ENCODE measurements around the gene PCDHB16. TPM values are rescaled to one million over a fixed set of nuclear protein-coding genes. Genes with fewer than 3 reads are reported as not detected.
"Not testable (repeated sequence)": the region's sequence is repeated elsewhere in the genome, so short reads cannot be mapped to it uniquely, and the experiment has no call there.

The PCDHB16 gene
- total RNA-seq, 1 donor: not detected

DNA sequence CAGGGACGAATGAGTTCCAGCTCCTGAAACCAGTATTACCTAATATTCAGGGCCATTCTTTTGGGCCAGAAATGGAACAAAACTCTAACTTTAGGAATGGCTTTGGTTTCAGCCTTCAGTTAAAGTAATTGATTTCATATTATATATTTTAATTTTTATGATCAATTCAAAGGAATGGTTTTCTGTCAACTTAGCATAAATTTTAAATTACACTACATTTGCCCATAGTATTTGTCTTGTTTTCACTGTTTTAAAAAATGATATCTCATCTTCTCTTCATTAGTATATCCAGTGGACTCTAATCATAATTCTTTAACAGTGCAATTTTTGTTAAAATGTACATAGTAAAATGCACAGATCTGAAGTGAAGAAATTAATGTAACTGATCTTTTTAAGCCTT is 1.9 kb upstream of the PCDHB16 start:
- DNase-seq (ENCODE audit: low read depth in 2 of 3, low spot score in 2 of 3): no peak

DNA sequence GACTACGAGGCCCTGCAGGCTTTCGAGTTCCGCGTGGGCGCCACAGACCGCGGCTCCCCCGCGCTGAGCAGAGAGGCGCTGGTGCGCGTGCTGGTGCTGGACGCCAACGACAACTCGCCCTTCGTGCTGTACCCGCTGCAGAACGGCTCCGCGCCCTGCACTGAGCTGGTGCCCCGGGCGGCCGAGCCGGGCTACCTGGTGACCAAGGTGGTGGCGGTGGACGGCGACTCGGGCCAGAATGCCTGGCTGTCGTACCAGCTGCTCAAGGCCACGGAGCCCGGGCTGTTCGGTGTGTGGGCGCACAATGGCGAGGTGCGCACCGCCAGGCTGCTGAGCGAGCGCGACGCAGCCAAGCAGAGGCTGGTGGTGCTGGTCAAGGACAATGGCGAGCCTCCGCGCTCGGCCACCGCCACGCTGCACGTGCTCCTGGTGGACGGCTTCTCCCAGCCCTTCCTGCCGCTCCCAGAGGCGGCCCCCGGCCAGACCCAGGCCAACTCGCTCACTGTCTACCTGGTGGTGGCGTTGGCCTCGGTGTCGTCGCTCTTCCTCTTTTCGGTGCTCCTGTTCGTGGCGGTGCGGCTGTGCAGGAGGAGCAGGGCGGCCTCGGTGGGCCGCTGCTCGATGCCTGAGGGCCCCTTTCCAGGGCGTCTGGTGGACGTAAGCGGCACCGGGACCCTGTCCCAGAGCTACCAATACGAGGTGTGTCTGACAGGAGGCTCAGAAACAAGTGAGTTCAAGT is 2.1 kb downstream of the PCDHB16 start:
- DNase-seq (ENCODE audit: low read depth in 2 of 3, low spot score in 2 of 3): not testable (repeated sequence)

DNA sequence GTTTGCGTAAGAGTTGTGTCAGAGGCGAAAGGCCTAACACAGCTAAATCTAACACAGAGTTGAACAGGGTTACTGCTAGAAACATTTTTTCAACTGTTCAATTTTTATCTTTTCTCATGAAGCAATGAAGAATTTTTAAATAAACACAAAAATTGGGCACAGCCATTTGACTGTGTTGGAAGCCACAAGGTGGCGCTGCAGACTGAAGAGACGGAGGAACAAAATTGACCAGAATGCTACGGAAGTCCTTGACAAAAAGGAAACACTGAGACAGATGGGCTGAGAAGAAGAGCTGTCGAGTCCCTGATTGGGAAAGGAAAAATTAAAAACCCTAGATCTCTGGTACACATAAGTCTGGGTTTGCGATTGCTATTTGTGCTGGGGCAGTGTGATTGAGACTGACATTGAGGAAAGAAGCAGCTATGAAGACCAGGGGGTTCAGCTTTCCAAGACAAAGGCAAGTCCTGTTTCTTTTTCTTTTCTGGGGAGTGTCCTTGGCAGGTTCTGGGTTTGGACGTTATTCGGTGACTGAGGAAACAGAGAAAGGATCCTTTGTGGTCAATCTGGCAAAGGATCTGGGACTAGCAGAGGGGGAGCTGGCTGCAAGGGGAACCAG is 4.8 kb downstream of the PCDHB16 start, which contains the start of gene PCDHB9:
PCDHB9 (plus strand) TSS at position 265 of the 616 bp plus-strand sequence; CDS start at position 423, 158 bp downstream.
- peak in 1 of 3 donors; percentile 12 for DNase-seq (ENCODE audit: low read depth in 2 of 3, low spot score in 2 of 3)

DNA sequence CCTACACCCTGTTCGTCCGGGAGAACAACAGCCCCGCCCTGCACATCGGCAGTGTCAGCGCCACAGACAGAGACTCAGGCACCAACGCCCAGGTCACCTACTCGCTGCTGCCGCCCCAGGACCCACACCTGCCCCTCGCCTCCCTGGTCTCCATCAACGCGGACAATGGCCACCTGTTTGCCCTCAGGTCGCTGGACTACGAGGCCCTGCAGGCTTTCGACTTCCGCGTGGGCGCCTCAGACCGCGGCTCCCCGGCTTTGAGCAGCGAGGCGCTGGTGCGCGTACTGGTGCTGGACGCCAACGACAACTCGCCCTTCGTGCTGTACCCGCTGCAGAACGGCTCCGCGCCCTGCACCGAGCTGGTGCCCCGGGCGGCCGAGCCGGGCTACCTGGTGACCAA is 6.5 kb downstream of the PCDHB16 start:
- not testable (repeated sequence) for DNase-seq (ENCODE audit: low read depth in 2 of 3, low spot score in 2 of 3)

DNA sequence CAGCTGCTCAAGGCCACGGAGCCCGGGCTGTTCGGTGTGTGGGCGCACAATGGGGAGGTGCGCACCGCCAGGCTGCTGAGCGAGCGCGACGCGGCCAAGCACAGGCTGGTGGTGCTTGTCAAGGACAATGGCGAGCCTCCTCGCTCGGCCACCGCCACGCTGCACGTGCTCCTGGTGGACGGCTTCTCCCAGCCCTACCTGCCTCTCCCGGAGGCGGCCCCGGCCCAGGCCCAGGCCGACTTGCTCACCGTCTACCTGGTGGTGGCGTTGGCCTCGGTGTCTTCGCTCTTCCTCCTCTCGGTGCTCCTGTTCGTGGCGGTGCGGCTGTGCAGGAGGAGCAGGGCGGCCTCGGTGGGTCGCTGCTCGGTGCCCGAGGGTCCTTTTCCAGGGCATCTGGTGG is 6.9 kb downstream of the PCDHB16 start:
- not testable (repeated sequence) for DNase-seq (ENCODE audit: low read depth in 2 of 3, low spot score in 2 of 3)

DNA sequence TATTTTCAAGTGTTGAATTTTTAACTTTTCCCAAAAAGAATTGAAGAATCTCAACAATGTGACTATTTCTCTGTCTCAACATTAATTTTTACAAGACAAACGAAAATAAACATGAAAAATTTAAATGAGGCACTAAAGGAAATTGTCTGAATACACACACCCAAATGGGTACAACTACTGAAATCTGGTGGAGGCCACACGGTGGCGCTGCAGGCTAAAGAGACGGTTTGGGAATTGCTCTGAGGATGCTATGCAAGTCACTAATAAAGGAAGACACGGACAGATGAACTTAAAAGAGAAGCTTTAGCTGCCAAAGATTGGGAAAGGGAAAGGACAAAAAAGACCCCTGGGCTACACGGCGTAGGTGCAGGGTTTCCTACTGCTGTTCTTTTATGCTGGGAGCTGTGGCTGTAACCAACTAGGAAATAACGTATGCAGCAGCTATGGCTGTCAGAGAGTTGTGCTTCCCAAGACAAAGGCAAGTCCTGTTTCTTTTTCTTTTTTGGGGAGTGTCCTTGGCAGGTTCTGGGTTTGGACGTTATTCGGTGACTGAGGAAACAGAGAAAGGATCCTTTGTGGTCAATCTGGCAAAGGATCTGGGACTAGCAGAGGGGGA is 10.0 kb downstream of the PCDHB16 start, which contains the start of gene PCDHB10:
PCDHB10 (plus strand) TSS at position 244 of the 616 bp plus-strand sequence; CDS start at position 444, 200 bp downstream.
- peak in 1 of 3 donors; percentile 24 for DNase-seq (ENCODE audit: low read depth in 2 of 3, low spot score in 2 of 3)

DNA sequence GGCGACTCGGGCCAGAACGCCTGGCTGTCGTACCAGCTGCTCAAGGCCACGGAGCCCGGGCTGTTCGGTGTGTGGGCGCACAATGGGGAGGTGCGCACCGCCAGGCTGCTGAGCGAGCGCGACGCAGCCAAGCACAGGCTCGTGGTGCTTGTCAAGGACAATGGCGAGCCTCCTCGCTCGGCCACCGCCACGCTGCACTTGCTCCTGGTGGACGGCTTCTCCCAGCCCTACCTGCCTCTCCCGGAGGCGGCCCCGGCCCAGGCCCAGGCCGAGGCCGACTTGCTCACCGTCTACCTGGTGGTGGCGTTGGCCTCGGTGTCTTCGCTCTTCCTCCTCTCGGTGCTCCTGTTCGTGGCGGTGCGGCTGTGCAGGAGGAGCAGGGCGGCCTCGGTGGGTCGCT is 12.1 kb downstream of the PCDHB16 start:
- not testable (repeated sequence) for DNase-seq (ENCODE audit: low read depth in 2 of 3, low spot score in 2 of 3)

DNA sequence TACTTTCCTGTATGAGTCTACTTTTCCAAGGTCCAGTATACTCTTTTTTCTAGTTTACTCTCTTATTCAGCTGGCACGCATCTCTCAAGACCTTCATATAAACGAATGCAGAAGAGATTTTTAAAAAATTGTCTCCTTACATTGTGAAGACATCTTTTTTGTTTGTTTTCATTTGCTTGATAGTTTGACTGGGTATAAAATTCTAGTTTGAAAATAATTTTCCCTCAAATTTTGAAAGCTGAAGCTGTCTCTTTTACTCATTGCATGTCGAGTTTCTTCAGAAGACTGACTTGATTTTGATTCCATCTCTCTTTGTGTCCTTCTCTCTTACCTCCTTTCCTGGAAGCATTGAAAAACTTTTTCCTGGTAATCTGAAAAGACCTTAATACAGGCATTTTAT is 14.2 kb downstream of the PCDHB16 start:
- DNase-seq (ENCODE audit: low read depth in 2 of 3, low spot score in 2 of 3): no peak

DNA sequence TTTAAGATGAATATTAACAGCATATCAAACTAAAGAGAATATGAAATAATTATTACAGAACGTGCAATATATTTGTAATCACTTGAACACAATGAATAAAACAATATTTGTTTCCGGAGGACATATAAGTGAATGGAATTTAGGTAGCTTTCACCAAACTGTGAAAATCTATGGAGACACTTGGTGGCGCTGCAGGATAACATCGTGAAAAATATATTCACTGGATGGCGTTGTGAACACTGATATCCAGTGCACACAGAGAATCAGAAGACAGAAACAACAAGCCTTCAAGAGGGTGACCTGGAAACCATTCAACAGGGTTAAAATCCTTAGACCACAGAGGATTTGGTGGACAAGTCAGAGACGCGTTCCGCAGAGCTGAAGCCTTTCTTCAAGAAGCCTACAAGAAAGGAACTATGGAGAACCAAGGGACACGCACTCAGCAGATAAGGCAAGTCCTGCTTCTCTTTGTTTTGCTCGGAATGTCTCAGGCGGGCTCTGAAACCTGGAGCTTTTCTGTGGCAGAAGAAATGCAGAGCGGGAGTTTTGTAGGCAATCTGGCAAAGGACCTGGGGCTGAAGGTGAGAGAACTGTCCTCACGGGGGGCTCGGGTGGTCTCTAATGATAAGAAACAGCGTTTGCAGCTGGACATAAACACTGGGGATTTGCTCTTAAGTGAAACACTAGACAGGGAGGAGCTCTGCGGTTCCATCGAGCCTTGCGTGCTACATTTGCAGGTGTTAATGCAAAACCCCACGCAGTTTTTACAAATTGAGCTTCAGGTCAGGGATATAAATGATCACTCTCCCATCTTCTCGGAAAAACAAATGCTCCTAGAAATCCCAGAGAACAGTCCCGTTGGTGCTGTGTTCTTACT is 17.4 kb downstream of the PCDHB16 start, which contains the start of gene PCDHB11:
PCDHB11 (plus strand) TSS at position 269 of the 877 bp plus-strand sequence; CDS start at position 417, 148 bp downstream.
- DNase-seq (ENCODE audit: low read depth in 2 of 3, low spot score in 2 of 3): peak in 1 of 3 donors; percentile 16

DNA sequence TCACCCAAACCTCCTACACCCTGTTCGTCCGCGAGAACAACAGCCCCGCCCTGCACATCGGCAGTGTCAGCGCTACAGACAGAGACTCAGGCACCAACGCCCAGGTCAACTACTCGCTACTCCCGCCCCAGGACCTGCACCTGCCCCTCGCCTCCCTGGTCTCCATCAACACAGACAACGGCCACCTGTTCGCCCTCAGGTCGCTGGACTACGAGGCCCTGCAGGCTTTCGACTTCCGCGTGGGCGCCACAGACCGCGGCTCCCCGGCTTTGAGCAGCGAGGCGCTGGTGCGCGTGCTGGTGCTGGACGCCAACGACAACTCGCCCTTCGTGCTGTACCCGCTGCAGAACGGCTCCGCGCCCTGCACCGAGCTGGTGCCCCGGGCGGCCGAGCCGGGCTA is 18.9 kb downstream of the PCDHB16 start:
- DNase-seq (ENCODE audit: low read depth in 2 of 3, low spot score in 2 of 3): not testable (repeated sequence)

DNA sequence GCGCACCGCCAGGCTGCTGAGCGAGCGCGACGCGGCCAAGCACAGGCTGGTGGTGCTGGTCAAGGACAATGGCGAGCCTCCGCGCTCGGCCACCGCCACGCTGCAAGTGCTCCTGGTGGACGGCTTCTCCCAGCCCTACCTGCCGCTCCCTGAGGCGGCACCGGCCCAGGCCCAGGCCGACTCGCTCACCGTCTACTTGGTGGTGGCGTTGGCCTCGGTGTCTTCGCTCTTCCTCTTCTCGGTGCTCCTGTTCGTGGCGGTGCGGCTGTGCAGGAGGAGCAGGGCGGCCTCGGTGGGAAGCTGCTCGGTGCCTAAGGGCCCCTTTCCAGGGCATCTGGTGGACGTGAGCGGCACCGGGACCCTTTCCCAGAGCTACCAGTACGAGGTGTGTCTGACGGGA is 19.5 kb downstream of the PCDHB16 start:
- not testable (repeated sequence) for DNase-seq (ENCODE audit: low read depth in 2 of 3, low spot score in 2 of 3)

DNA sequence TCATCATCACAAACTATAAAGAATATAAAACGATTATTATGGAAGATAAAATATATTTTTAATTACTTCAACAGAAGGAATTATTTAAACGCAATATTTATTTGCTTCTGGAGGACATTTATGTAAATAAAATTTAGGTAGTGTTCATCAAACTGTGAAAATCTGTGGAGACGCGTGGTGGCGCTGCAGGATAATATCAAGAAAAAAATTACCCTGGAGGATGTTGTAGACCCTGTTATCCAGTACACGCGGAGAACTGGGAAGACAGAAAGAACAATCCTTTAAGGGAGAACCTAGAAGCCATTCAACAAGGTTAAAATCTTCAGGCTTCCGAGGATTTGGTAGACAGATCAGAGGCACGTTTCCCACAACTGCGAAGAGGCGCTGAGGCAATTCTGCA is 26.3 kb downstream of the PCDHB16 start, which contains the start of gene PCDHB12:
PCDHB12 (plus strand) TSS at position 242 of the 400 bp plus-strand sequence. CDS start 189 bp downstream, outside the sequence.
- DNase-seq (ENCODE audit: low read depth in 2 of 3, low spot score in 2 of 3): no peak

DNA sequence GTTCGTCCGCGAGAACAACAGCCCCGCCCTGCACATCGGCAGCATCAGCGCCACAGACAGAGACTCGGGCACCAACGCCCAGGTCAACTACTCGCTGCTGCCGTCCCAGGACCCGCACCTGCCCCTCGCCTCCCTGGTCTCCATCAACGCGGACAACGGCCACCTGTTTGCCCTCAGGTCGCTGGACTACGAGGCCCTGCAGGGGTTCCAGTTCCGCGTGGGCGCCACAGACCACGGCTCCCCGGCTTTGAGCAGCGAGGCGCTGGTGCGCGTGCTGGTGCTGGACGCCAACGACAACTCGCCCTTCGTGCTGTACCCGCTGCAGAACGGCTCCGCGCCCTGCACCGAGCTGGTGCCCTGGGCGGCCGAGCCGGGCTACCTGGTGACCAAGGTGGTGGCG is 28.1 kb downstream of the PCDHB16 start:
- not testable (repeated sequence) for DNase-seq (ENCODE audit: low read depth in 2 of 3, low spot score in 2 of 3)

DNA sequence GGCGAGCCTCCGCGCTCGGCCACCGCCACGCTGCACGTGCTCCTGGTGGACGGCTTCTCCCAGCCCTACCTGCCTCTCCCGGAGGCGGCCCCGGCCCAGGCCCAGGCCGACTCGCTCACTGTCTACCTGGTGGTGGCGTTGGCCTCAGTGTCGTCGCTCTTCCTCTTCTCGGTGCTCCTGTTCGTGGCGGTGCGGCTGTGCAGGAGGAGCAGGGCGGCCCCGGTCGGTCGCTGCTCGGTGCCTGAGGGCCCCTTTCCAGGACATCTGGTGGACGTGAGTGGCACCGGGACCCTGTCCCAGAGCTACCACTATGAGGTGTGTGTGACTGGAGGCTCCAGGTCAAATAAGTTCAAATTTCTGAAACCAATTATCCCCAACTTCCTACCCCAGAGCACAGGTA is 28.7 kb downstream of the PCDHB16 start:
- not testable (repeated sequence) for DNase-seq (ENCODE audit: low read depth in 2 of 3, low spot score in 2 of 3)

DNA sequence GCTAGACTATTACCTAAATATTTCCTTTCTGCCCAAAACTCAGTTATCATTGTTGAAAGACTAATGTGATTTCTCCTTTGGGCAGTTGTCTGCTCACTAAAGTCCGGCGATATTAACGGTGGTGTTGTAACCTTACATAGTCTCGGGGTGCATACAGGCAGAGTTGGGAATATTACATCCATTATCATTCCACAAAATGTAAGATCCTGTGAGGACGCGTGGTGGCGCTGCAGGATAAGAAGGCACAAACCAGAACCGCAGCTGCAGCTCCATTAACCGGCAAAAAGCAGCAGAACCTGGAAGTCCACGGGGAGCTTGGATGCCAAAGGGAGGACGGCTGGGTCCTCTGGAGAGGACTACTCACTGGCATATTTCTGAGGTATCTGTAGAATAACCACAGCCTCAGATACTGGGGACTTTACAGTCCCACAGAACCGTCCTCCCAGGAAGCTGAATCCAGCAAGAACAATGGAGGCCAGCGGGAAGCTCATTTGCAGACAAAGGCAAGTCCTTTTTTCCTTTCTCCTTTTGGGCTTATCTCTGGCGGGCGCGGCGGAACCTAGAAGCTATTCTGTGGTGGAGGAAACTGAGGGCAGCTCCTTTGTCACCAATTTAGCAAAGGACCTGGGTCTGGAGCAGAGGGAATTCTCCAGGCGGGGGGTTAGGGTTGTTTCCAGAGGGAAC is 31.6 kb downstream of the PCDHB16 start, which contains the start of gene PCDHB13:
PCDHB13 (plus strand) TSS at position 264 of the 684 bp plus-strand sequence; CDS start at position 469, 205 bp downstream.
- DNase-seq (ENCODE audit: low read depth in 2 of 3, low spot score in 2 of 3): peak in 1 of 3 donors; percentile 17

DNA sequence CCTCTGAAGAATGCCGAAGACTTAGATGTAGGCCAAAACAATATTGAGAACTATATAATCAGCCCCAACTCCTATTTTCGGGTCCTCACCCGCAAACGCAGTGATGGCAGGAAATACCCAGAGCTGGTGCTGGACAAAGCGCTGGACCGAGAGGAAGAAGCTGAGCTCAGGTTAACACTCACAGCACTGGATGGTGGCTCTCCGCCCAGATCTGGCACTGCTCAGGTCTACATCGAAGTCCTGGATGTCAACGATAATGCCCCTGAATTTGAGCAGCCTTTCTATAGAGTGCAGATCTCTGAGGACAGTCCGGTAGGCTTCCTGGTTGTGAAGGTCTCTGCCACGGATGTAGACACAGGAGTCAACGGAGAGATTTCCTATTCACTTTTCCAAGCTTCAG is 32.4 kb downstream of the PCDHB16 start:
- not testable (repeated sequence) for DNase-seq (ENCODE audit: low read depth in 2 of 3, low spot score in 2 of 3)

DNA sequence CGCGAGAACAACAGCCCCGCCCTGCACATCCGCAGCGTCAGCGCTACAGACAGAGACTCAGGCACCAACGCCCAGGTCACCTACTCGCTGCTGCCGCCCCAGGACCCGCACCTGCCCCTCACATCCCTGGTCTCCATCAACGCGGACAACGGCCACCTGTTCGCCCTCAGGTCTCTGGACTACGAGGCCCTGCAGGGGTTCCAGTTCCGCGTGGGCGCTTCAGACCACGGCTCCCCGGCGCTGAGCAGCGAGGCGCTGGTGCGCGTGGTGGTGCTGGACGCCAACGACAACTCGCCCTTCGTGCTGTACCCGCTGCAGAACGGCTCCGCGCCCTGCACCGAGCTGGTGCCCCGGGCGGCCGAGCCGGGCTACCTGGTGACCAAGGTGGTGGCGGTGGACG is 33.3 kb downstream of the PCDHB16 start:
- DNase-seq (ENCODE audit: low read depth in 2 of 3, low spot score in 2 of 3): not testable (repeated sequence)

DNA sequence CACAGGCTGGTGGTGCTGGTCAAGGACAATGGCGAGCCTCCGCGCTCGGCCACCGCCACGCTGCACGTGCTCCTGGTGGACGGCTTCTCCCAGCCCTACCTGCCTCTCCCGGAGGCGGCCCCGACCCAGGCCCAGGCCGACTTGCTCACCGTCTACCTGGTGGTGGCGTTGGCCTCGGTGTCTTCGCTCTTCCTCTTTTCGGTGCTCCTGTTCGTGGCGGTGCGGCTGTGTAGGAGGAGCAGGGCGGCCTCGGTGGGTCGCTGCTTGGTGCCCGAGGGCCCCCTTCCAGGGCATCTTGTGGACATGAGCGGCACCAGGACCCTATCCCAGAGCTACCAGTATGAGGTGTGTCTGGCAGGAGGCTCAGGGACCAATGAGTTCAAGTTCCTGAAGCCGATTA is 33.8 kb downstream of the PCDHB16 start:
- DNase-seq (ENCODE audit: low read depth in 2 of 3, low spot score in 2 of 3): not testable (repeated sequence)

DNA sequence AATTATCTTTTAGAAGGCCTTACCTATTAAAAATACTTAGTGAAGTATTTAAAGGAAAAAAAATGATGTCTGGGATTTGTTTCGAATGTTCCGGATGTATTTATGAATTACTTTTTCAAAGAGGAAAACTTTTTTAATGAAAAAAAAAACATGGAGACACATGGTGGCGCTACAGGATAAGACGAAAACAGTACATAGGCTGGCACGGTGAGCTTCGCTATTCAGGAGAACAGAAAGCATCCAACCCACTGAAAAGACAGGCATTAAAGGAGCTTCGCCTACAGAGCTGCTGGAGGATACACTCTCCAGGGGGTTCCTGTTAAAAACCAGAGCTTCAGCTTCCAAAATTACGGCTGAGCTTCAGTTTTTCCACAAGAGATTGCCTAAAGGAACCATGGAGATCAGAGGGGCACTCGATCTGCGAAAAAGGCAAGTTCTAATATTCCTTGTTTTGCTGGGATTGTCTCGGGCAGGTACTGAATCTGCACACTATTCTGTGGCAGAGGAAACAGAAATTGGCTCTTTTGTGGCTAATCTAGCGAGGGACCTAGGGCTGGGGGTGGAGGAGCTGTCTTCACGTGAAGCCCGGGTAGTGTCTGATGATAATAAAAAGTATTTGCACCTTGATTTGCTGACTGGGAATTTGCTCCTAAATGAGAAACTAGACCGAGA is 41.1 kb downstream of the PCDHB16 start, which contains the start of gene PCDHB14:
PCDHB14 (plus strand) TSS at position 232 of the 672 bp plus-strand sequence; CDS start at position 395, 163 bp downstream.
- peak in 1 of 3 donors; percentile 45 for DNase-seq (ENCODE audit: low read depth in 2 of 3, low spot score in 2 of 3)

Data from hematopoietic multipotent progenitor cell (in vitro differentiated cells).